Measurements from ENCODE around the gene BARX1. TPM values are rescaled to one million over a fixed set of nuclear protein-coding genes. Genes with fewer than 3 reads are reported as not detected.

BARX1 gene
- total RNA-seq, 6 experiments from 2014 or later, result not detected

DNA sequence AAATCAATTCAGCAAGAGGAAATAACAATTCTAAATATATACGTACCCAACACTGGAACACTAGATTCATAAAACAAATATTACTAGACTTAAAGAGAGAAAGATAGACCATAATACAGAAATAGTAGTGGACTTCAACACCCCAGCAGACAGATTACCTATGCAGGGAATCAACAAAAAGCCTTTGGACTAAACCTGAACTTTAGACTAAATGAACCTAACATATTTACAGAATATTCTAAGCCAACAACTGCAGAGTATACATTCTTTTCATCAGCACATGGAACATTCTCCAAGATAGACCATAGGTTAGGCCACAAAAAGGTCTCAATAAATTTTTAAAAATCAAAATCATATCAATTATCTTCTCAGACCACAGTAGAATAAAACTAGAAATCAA lies 32.9 kb upstream of the BARX1 start:
- H3K27me3 ChIP-seq, result no peaks in the 10 kb centered on the region
- H3K4me3 ChIP-seq, result no peak overlapping the region
- H3K27ac ChIP-seq, result no peak overlapping the region
- intact Hi-C loops (cut with DNase I), result no loop called here
- no peaks in the 10 kb centered on the region for H3K36me3 ChIP-seq
- no peak for TF ChIP-seq POLR2A (IDR thresholded peaks at IDR 0.05)
- TF ChIP-seq, protein P1, sequence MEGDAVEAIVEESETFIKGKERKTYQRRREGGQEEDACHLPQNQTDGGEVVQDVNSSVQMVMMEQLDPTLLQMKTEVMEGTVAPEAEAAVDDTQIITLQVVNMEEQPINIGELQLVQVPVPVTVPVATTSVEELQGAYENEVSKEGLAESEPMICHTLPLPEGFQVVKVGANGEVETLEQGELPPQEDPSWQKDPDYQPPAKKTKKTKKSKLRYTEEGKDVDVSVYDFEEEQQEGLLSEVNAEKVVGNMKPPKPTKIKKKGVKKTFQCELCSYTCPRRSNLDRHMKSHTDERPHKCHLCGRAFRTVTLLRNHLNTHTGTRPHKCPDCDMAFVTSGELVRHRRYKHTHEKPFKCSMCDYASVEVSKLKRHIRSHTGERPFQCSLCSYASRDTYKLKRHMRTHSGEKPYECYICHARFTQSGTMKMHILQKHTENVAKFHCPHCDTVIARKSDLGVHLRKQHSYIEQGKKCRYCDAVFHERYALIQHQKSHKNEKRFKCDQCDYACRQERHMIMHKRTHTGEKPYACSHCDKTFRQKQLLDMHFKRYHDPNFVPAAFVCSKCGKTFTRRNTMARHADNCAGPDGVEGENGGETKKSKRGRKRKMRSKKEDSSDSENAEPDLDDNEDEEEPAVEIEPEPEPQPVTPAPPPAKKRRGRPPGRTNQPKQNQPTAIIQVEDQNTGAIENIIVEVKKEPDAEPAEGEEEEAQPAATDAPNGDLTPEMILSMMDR (IDR thresholded peaks at IDR 0.05), result no peak
- 31% methylated on average over 1 of the region's 1 CpG for WGBS (ENCODE audit: insufficient coverage, low coverage, low lambda C conversion rate, missing lambda C conversion rate)
- no peaks in the 10 kb centered on the region for H3K9me3 ChIP-seq
- ATAC-seq, result peak; percentile 68 to 92 (median 74)
- peaks cover 0 to 5% (median 0%) of the 10 kb centered on the region in 4 donors for H3K4me1 ChIP-seq
- DNase-seq, result no peak

DNA sequence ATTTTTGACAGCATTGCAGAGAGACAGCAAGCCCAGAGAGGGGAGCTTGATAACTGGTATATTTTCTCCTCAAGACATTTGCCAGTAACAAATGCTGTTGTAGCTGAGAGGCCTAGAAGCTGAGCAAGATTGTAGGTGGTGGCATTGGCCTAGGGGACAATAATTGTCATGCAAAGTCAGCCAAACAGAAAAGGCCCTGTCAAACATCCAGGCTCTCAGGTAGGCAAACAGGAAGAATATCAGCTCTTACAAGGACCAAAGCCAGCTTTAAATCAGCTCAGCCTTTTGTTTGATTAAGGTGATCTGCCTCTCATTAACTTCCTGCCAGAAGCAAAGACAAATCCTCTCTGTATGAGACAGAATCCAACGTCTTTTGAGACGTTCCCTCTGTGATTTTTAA lies 29.7 kb upstream of the BARX1 start:
- intact Hi-C loops (cut with DNase I), result no loop called here
- peak in 1 of 4 donors; percentile 63 for ATAC-seq
- no peak for DNase-seq

DNA sequence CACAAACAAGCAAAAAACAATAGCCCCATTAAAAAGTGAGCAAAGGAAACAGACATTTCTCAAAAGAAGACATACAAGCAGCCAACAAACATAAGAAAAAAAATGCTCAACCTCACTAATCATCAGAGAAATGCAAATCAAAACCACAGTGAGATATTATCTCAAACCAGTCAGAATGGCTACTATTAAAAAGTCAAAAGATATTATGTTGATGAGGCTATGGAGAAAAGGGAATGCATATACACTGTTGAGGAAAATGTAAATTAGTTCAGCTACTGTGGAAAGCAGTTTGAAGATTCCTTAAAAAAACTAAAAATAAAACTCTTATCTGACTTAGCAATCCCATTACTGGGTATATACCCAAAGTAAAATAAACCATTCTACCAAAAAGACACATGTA lies 28.7 kb upstream of the BARX1 start:
- Histone ChIP-seq H3K27me3 (no peaks in the 10 kb centered on the region), H3K27ac (no peak overlapping the region), H3K4me3 (no peak overlapping the region), H3K36me3 (no peaks in the 10 kb centered on the region), H3K9me3 (no peaks in the 10 kb centered on the region), H3K4me1 (peaks cover 0 to 5% (median 0%) of the 10 kb centered on the region in 4 donors)
- DNase-seq, result no peak
- TF ChIP-seq POLR2A (IDR thresholded peaks at IDR 0.05), result no peak
- TF ChIP-seq, protein P1 (IDR thresholded peaks at IDR 0.05), result no peak
- ATAC-seq, result no peak
- intact Hi-C loops (cut with DNase I), result no loop called here

More for the DNA sequence above, 29.7 kb upstream of the BARX1 start:
- no peaks in the 10 kb centered on the region for H3K27me3 ChIP-seq
- H3K36me3 ChIP-seq, result no peaks in the 10 kb centered on the region
- TF ChIP-seq POLR2A (IDR thresholded peaks at IDR 0.05), result no peak
- TF ChIP-seq, protein P1 (IDR thresholded peaks at IDR 0.05), result no peak
- WGBS (ENCODE audit: insufficient coverage, low coverage, low lambda C conversion rate, missing lambda C conversion rate), result 20% methylated on average over 2 of the region's 2 CpGs
- peaks cover 0 to 5% (median 0%) of the 10 kb centered on the region in 4 donors for H3K4me1 ChIP-seq
- no peak overlapping the region for H3K4me3 ChIP-seq
- no peak overlapping the region for H3K27ac ChIP-seq
- H3K9me3 ChIP-seq, result no peaks in the 10 kb centered on the region

DNA sequence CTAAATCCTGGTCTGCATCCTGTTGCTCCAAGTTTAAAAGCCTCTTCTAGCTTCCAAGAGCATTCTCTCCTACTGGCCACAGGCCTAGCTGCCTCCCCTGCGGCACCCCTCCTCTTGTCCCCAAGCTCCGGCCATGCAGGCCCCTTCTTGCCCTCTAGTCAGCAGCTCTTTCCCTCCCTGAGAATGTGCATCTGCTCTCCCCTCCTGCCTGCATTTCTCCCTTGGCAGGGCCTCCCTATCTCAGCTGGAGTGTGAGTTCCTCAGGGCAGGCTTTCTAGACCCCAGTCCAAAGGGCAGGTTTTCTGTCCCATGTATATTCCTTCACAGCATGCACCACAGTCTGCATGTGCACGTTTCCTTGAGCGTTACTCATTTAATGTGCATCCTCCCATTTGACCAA lies 24.6 kb upstream of the BARX1 start:
- no peaks in the 10 kb centered on the region for H3K36me3 ChIP-seq
- WGBS (ENCODE audit: insufficient coverage, low coverage, low lambda C conversion rate, missing lambda C conversion rate), result 73% methylated on average over 4 of the region's 4 CpGs
- H3K27me3 ChIP-seq, result no peaks in the 10 kb centered on the region
- DNase-seq (no peak), ATAC-seq (no peak)
- no peaks in the 10 kb centered on the region for H3K4me1 ChIP-seq
- TF ChIP-seq, protein P1 (IDR thresholded peaks at IDR 0.05), result no peak
- no peak for TF ChIP-seq POLR2A (IDR thresholded peaks at IDR 0.05)
- H3K27ac ChIP-seq, result no peak overlapping the region
- no peaks in the 10 kb centered on the region for H3K9me3 ChIP-seq
- intact Hi-C loops (cut with DNase I), result no loop called here
- H3K4me3 ChIP-seq, result no peak overlapping the region

DNA sequence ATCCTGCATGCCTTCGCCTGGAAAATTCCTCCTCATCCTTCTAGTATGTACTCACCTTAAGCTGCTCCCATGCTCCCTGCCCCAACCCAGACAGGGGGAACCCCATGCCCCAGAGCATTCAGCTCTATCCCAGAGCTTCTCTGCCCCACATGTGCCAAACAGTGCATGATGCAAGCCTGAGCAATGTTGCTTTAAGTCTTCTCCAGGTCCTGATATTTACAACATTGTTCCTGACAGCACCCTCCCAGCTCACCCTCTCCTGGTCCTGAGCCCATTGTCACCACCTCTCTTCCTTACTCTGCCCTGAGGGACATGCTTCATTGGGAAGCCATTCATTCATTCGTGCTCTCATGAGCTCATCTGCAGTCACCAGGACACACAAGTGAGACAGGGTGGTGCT lies 23.4 kb upstream of the BARX1 start:
- no peak for DNase-seq
- 77% methylated on average over 2 of the region's 2 CpGs for WGBS (ENCODE audit: insufficient coverage, low coverage, low lambda C conversion rate, missing lambda C conversion rate)
- no peaks in the 10 kb centered on the region for H3K9me3 ChIP-seq
- no peaks in the 10 kb centered on the region for H3K4me1 ChIP-seq
- no peak for TF ChIP-seq POLR2A (IDR thresholded peaks at IDR 0.05)
- TF ChIP-seq, protein P1 (IDR thresholded peaks at IDR 0.05), result no peak
- no peaks in the 10 kb centered on the region for H3K36me3 ChIP-seq
- intact Hi-C loops (cut with DNase I), result no loop called here
- H3K27me3 ChIP-seq, result no peaks in the 10 kb centered on the region
- H3K27ac ChIP-seq, result no peak overlapping the region
- H3K4me3 ChIP-seq, result no peak overlapping the region
- no peak for ATAC-seq

Data from right lobe of liver (tissue), 6 donors.